K562 (cell line): ENCODE measurements around the gene STK16. TPM values are rescaled to one million over a fixed set of nuclear protein-coding genes. Genes with fewer than 3 reads are reported as not detected.
A peak's percentile ranks its signal among the peaks of the same experiment; 100 is the strongest.

Source experiments
- BRF2 ChIP-seq: IDR thresholded peaks from 3 replicates; pipeline ENCODE4 v1.6.1; 2011; ENCODE audit warnings: borderline replicate concordance, mild to moderate bottlenecking; ENCODE audit not compliant: insufficient read length, insufficient read depth
- FOXP1 ChIP-seq: sonication (generic); formaldehyde crosslinking; IDR thresholded peaks from 2 replicates; pipeline ENCODE4 v1.8.0; 2022; ENCODE audit warnings: mild to moderate bottlenecking, missing genetic modification reagents
- HCFC1 ChIP-seq: IDR thresholded peaks from 2 replicates; pipeline ENCODE4 v1.6.1; 2012; ENCODE audit warnings: low read depth, low read length, improper control_type of control experiment
- HMBOX1 ChIP-seq: sonication (generic); IDR thresholded peaks from 2 replicates; pipeline ENCODE4 v1.6.1; 2016
- KDM1A ChIP-seq, 2 experiments: fragments of 450-650 bp; IDR thresholded peaks; 2 replicates each; pipeline ENCODE4 v1.6.1; 2016; ENCODE audit warnings: mild to moderate bottlenecking in 2 of 2
- MEIS2 ChIP-seq: fragments of 450-650 bp; IDR thresholded peaks from 2 replicates; pipeline ENCODE4 v1.6.1; 2014; ENCODE audit warnings: mild to moderate bottlenecking; ENCODE audit not compliant: partially characterized antibody
- STAG1 ChIP-seq: sonication (generic); formaldehyde crosslinking; IDR thresholded peaks from 2 replicates; pipeline ENCODE4 v1.5.0; 2020; ENCODE audit warnings: missing genetic modification reagents, borderline replicate concordance
- ZBED1 ChIP-seq: IDR thresholded peaks from 2 replicates; pipeline ENCODE4 v1.6.1; 2014
- ZNF134 ChIP-seq: fragments of 250-450 bp; sonication (Bioruptor Pico); conservative IDR thresholded peaks from 2 replicates; pipeline ENCODE4 v1.4.0; 2020
- ZNF444 ChIP-seq: fragments of 250-450 bp; sonication (Bioruptor Pico); IDR thresholded peaks from 2 replicates; pipeline ENCODE4 v1.4.0; 2020; ENCODE audit warnings: mild to moderate bottlenecking, moderate library complexity
- polyA plus RNA-seq, 8 experiments: library from polyadenylated mRNA; depleted of rRNA in 4 of 8; stranded (reverse) in 5 of 8; unstranded in 3 of 8; fragments of >200 nt; fragmentation: Nextera tagmentation in 2 of 8; fragmentation: Illumina TruSeq in 1 of 8; extraction: Ambion mirVana in 2 of 8; extraction: Trizol in 1 of 8; gene quantifications; 2 replicates each; pipeline versions ENCODE4 v1.2.1 to v1.2.3, GENCODE V29; 2011 to 2014; ENCODE audit warnings: inconsistent platforms in 1 of 8, missing spikeins in 1 of 8
- total RNA-seq, 7 experiments: library from RNA; depleted of rRNA in 6 of 7; stranded (reverse); fragments of >200 nt in 6 of 7; fragmentation: Illumina TruSeq in 2 of 7; extraction: Trizol in 2 of 7; gene quantifications; 2 replicates each; pipeline versions ENCODE4 v1.2.1 to v1.2.3, GENCODE V29; 2011 to 2021; ENCODE audit warnings: low replicate concordance in 1 of 7
- TF ChIP-seq, protein P1 (sequence below): fragments of 450-650 bp; IDR thresholded peaks from 2 replicates; pipeline ENCODE4 v1.6.1; 2016; ENCODE audit warnings: mild to moderate bottlenecking, moderate library complexity

The STK16 gene
- total and polyA plus RNA-seq, 9 of the 15 experiments (the other 6 are each of a cell fraction or from before 2014, with no cell fraction given): 5.4 to 36.2 (median 17.8) TPM

DNA sequence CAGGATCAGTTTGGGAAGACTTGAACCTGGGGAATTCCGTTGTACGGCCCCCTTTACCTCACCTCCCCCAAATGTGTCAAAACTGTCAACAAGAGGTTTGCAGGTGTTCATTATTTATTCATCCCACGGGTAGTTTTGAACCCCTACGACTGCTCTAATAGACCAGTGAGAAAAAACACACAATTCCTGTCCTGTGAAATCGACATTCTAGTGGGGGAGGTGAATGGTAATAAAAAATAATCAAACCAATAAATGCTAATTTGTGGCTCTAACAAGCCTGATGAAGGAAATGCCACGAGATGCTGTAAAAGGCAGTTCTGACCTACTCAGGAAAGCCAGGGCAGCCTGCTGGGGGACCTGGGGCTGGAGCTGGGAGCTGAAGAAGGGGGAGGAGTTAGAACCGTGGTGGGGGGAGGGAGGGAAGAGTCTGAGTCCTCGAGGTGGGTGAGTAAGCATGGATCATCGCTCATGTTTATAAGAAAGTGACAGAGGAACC is 33.4 kb downstream of the STK16 start (continued):
- TF ChIP-seq ZBED1: no peak
- TF ChIP-seq HMBOX1: 0 out of 2 replicates have a peak, but pooled peaks have one; percentile 49
- no peak for TF ChIP-seq BRF2
- no peak for TF ChIP-seq KDM1A (IDR thresholded peaks at IDR 0.05)
- no peak for TF ChIP-seq FOXP1 (CRISPR knock-in tag)
- TF ChIP-seq, protein P1, sequence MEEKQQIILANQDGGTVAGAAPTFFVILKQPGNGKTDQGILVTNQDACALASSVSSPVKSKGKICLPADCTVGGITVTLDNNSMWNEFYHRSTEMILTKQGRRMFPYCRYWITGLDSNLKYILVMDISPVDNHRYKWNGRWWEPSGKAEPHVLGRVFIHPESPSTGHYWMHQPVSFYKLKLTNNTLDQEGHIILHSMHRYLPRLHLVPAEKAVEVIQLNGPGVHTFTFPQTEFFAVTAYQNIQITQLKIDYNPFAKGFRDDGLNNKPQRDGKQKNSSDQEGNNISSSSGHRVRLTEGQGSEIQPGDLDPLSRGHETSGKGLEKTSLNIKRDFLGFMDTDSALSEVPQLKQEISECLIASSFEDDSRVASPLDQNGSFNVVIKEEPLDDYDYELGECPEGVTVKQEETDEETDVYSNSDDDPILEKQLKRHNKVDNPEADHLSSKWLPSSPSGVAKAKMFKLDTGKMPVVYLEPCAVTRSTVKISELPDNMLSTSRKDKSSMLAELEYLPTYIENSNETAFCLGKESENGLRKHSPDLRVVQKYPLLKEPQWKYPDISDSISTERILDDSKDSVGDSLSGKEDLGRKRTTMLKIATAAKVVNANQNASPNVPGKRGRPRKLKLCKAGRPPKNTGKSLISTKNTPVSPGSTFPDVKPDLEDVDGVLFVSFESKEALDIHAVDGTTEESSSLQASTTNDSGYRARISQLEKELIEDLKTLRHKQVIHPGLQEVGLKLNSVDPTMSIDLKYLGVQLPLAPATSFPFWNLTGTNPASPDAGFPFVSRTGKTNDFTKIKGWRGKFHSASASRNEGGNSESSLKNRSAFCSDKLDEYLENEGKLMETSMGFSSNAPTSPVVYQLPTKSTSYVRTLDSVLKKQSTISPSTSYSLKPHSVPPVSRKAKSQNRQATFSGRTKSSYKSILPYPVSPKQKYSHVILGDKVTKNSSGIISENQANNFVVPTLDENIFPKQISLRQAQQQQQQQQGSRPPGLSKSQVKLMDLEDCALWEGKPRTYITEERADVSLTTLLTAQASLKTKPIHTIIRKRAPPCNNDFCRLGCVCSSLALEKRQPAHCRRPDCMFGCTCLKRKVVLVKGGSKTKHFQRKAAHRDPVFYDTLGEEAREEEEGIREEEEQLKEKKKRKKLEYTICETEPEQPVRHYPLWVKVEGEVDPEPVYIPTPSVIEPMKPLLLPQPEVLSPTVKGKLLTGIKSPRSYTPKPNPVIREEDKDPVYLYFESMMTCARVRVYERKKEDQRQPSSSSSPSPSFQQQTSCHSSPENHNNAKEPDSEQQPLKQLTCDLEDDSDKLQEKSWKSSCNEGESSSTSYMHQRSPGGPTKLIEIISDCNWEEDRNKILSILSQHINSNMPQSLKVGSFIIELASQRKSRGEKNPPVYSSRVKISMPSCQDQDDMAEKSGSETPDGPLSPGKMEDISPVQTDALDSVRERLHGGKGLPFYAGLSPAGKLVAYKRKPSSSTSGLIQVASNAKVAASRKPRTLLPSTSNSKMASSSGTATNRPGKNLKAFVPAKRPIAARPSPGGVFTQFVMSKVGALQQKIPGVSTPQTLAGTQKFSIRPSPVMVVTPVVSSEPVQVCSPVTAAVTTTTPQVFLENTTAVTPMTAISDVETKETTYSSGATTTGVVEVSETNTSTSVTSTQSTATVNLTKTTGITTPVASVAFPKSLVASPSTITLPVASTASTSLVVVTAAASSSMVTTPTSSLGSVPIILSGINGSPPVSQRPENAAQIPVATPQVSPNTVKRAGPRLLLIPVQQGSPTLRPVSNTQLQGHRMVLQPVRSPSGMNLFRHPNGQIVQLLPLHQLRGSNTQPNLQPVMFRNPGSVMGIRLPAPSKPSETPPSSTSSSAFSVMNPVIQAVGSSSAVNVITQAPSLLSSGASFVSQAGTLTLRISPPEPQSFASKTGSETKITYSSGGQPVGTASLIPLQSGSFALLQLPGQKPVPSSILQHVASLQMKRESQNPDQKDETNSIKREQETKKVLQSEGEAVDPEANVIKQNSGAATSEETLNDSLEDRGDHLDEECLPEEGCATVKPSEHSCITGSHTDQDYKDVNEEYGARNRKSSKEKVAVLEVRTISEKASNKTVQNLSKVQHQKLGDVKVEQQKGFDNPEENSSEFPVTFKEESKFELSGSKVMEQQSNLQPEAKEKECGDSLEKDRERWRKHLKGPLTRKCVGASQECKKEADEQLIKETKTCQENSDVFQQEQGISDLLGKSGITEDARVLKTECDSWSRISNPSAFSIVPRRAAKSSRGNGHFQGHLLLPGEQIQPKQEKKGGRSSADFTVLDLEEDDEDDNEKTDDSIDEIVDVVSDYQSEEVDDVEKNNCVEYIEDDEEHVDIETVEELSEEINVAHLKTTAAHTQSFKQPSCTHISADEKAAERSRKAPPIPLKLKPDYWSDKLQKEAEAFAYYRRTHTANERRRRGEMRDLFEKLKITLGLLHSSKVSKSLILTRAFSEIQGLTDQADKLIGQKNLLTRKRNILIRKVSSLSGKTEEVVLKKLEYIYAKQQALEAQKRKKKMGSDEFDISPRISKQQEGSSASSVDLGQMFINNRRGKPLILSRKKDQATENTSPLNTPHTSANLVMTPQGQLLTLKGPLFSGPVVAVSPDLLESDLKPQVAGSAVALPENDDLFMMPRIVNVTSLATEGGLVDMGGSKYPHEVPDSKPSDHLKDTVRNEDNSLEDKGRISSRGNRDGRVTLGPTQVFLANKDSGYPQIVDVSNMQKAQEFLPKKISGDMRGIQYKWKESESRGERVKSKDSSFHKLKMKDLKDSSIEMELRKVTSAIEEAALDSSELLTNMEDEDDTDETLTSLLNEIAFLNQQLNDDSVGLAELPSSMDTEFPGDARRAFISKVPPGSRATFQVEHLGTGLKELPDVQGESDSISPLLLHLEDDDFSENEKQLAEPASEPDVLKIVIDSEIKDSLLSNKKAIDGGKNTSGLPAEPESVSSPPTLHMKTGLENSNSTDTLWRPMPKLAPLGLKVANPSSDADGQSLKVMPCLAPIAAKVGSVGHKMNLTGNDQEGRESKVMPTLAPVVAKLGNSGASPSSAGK: peak; percentile 24; the same call in 1 of the 2 replicates
- TF ChIP-seq ZNF134 (CRISPR knock-in tag): no peak
- no peak for TF ChIP-seq MEIS2
- TF ChIP-seq ZNF444: no peak
- no peak for TF ChIP-seq STAG1 (CRISPR knock-in tag)
- TF ChIP-seq HCFC1: no peak
